Neural crest cell (in vitro differentiated cells): ENCODE data around the gene SLC17A8. TPM values are rescaled to one million over a fixed set of nuclear protein-coding genes. Genes with fewer than 3 reads are reported as not detected.

Source experiments
- DNase-seq: peaks from one replicate; pipeline ENCODE4 v3.0.0; 2021; ENCODE audit warnings: low read depth, mixed read lengths, low spot score
- H3K27ac Mint-ChIP-seq: one replicate; pipeline ENCODE4 v1.8.0; 2021; ENCODE audit warnings: mild to moderate bottlenecking, mixed read lengths; ENCODE audit not compliant: unreplicated experiment
- H3K27me3 Mint-ChIP-seq: 2 replicates; pipeline ENCODE4 v1.8.0; 2021; ENCODE audit warnings: low read depth, mild to moderate bottlenecking, mixed read lengths
- H3K36me3 Mint-ChIP-seq: 2 replicates; pipeline ENCODE4 v1.8.0; 2021; ENCODE audit warnings: low read depth, mild to moderate bottlenecking, mixed read lengths
- H3K4me1 Mint-ChIP-seq: 2 replicates; pipeline ENCODE4 v1.8.0; 2021; ENCODE audit warnings: mixed read lengths
- H3K4me3 Mint-ChIP-seq: one replicate; pipeline ENCODE4 v1.8.0; 2021; ENCODE audit warnings: mild to moderate bottlenecking, mixed read lengths
- H3K9me3 Mint-ChIP-seq: 2 replicates; pipeline ENCODE4 v1.8.0; 2021; ENCODE audit warnings: mixed read lengths
- total RNA-seq: library from RNA; stranded (reverse); gene quantifications from 2 replicates; pipeline ENCODE4 v1.2.1, GENCODE V29; 2021
- TF ChIP-seq, protein P1 (sequence below): fragments of 200-600 bp; sonication (generic); conservative IDR thresholded peaks from 2 replicates; pipeline ENCODE4 v1.5.0; 2021; ENCODE audit warnings: antibody characterized with exemption, mild to moderate bottlenecking

The SLC17A8 gene
- total RNA-seq, 1 donor from 2014 or later: not detected

DNA sequence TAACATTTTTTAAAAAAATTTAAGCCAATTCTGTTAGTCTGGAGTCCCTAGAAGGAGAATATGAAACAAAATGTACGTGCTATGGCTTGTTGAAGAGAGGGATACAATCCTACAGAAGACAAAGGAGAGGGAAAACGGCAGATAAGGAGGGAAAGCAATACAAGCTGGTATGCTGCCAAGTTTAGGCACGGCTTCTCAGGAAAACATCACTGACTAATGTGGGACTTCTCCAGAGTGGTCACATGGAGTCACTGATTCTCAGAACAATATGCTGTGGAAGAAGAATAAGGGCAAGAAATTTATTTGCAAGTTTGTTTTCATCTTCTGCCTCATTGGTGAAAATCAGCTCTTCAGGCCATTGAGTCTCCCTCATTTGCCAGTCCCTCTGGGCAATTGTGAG lies 93.9 kb downstream of the SLC17A8 start:
- TF ChIP-seq, protein P1, sequence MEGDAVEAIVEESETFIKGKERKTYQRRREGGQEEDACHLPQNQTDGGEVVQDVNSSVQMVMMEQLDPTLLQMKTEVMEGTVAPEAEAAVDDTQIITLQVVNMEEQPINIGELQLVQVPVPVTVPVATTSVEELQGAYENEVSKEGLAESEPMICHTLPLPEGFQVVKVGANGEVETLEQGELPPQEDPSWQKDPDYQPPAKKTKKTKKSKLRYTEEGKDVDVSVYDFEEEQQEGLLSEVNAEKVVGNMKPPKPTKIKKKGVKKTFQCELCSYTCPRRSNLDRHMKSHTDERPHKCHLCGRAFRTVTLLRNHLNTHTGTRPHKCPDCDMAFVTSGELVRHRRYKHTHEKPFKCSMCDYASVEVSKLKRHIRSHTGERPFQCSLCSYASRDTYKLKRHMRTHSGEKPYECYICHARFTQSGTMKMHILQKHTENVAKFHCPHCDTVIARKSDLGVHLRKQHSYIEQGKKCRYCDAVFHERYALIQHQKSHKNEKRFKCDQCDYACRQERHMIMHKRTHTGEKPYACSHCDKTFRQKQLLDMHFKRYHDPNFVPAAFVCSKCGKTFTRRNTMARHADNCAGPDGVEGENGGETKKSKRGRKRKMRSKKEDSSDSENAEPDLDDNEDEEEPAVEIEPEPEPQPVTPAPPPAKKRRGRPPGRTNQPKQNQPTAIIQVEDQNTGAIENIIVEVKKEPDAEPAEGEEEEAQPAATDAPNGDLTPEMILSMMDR: no peak
- no peak for DNase-seq
- H3K4me3 Mint-ChIP-seq: no peak overlapping the region
- H3K9me3 Mint-ChIP-seq: no peaks in the 10 kb centered on the region
- H3K4me1 Mint-ChIP-seq: peaks cover 17% of the 10 kb centered on the region
- no peaks in the 10 kb centered on the region for H3K36me3 Mint-ChIP-seq
- H3K27ac Mint-ChIP-seq: no peak overlapping the region
- H3K27me3 Mint-ChIP-seq: no peaks in the 10 kb centered on the region

DNA sequence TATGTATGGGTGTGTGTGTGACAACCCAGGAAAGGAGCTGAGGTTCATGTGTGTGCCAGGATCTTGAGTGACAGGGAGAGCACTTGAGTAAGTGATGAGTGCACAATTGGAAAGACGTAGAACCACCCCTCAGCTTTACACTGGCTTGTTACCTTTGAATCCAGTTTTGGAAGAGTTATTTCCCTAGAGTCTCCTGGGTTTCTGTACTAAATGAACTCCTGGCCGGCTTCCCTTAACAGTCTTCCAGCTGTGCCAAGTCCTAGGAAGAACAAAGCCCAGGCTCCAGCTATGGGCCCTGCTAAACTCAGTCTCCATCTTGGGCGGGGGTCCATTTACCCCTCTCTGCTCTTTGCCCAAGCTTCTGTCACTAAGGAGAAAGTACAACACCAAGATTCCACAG lies 97.1 kb downstream of the SLC17A8 start:
- no peak for DNase-seq
- Mint-ChIP-seq H3K36me3 (no peaks in the 10 kb centered on the region), H3K4me1 (peaks cover 4% of the 10 kb centered on the region), H3K27ac (no peak overlapping the region), H3K27me3 (no peaks in the 10 kb centered on the region), H3K4me3 (no peak overlapping the region), H3K9me3 (no peaks in the 10 kb centered on the region)
- TF ChIP-seq, protein P1: no peak

DNA sequence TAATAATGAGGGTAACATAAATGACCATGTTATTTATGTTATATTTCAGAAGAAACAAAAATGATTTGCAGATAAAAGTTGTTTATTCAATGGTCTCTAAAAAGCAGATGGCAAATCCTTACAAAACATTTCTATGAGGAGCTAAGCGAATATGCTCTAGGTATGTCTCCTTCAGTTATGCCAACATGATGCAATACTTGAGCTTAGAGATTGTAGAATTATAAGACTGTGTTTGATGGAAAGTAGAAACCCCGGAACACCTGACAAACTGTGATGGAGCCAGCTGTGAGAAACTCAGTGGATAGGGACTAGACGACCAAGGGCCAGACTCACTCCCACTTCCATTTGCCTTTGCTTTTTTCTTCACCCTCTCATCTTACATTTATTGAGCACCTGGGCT lies 99.0 kb downstream of the SLC17A8 start:
- Mint-ChIP-seq H3K9me3 (no peaks in the 10 kb centered on the region), H3K27me3 (no peaks in the 10 kb centered on the region)
- TF ChIP-seq, protein P1: no peak

DNA sequence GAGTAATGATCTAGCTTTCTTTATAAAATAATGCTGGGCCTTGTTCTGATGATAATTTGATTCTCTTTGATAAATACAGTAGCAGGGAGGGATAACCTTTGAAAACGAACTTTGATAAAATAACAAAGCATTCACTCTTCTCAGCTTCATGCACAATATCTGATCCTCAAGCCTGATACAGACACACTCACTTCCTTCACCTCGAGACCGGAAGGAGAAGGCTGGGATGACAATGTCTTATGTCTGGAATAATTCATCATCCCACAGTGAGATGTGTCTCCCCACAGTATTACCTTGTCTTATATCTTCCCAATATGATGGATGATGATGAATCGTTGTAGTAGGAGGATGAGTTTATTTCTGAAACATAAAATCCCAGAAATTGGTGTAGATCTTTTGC lies 101.3 kb downstream of the SLC17A8 start:
- TF ChIP-seq, protein P1: no peak
- peaks cover 16% of the 10 kb centered on the region for H3K4me1 Mint-ChIP-seq
- H3K27me3 Mint-ChIP-seq: no peaks in the 10 kb centered on the region
- no peak overlapping the region for H3K4me3 Mint-ChIP-seq
- no peak overlapping the region for H3K27ac Mint-ChIP-seq
- H3K36me3 Mint-ChIP-seq: no peaks in the 10 kb centered on the region
- no peaks in the 10 kb centered on the region for H3K9me3 Mint-ChIP-seq
- DNase-seq: no peak

More for the DNA sequence above, 99.0 kb downstream of the SLC17A8 start:
- H3K4me1 Mint-ChIP-seq: peaks cover 15% of the 10 kb centered on the region
- H3K4me3 Mint-ChIP-seq: no peak overlapping the region
- H3K27ac Mint-ChIP-seq: no peak overlapping the region
- no peak for DNase-seq
- no peaks in the 10 kb centered on the region for H3K36me3 Mint-ChIP-seq

DNA sequence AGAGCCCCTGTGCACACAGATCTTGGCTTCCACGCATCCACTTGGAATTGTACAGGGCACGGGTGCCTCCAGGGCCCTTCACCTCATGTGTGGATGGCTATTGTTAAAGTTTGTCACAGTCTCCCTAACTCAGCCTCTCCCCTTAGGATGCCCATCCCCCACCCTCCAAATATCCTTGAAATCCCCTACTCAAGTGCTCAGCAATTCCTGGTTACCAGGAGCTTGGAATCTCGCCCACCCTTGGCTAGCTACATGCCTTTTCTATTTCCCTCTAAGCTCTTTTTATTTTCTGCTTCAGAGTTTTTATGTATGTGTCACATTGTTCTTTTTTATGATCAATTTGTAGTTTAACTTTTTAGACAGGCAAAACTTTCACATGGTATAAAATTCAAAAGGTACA lies 103.8 kb downstream of the SLC17A8 start:
- Mint-ChIP-seq H3K27me3 (no peaks in the 10 kb centered on the region), H3K9me3 (no peaks in the 10 kb centered on the region), H3K4me1 (peaks cover 13% of the 10 kb centered on the region), H3K27ac (peak overlapping the region; percentile 92), H3K36me3 (no peaks in the 10 kb centered on the region), H3K4me3 (peak overlapping the region; percentile 6)
- TF ChIP-seq, protein P1: no peak
- no peak for DNase-seq
